NOMO-1 (cell line): ENCODE measurements around the gene FAM111B.
"Not testable (repeated sequence)": the region's sequence is repeated elsewhere in the genome, so short reads cannot be mapped to it uniquely, and the experiment has no call there.

Experiments used
- DNase-seq, 2 experiments: peaks; one replicate each; lab custom pipeline; 2025; ENCODE audit not compliant: unreplicated experiment in 2 of 2; lab: John Stamatoyannopoulos, UW

Gene FAM111B, protein sequence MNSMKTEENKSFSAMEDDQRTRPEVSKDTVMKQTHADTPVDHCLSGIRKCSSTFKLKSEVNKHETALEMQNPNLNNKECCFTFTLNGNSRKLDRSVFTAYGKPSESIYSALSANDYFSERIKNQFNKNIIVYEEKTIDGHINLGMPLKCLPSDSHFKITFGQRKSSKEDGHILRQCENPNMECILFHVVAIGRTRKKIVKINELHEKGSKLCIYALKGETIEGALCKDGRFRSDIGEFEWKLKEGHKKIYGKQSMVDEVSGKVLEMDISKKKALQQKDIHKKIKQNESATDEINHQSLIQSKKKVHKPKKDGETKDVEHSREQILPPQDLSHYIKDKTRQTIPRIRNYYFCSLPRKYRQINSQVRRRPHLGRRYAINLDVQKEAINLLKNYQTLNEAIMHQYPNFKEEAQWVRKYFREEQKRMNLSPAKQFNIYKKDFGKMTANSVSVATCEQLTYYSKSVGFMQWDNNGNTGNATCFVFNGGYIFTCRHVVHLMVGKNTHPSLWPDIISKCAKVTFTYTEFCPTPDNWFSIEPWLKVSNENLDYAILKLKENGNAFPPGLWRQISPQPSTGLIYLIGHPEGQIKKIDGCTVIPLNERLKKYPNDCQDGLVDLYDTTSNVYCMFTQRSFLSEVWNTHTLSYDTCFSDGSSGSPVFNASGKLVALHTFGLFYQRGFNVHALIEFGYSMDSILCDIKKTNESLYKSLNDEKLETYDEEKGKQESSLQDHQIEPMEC

DNA sequence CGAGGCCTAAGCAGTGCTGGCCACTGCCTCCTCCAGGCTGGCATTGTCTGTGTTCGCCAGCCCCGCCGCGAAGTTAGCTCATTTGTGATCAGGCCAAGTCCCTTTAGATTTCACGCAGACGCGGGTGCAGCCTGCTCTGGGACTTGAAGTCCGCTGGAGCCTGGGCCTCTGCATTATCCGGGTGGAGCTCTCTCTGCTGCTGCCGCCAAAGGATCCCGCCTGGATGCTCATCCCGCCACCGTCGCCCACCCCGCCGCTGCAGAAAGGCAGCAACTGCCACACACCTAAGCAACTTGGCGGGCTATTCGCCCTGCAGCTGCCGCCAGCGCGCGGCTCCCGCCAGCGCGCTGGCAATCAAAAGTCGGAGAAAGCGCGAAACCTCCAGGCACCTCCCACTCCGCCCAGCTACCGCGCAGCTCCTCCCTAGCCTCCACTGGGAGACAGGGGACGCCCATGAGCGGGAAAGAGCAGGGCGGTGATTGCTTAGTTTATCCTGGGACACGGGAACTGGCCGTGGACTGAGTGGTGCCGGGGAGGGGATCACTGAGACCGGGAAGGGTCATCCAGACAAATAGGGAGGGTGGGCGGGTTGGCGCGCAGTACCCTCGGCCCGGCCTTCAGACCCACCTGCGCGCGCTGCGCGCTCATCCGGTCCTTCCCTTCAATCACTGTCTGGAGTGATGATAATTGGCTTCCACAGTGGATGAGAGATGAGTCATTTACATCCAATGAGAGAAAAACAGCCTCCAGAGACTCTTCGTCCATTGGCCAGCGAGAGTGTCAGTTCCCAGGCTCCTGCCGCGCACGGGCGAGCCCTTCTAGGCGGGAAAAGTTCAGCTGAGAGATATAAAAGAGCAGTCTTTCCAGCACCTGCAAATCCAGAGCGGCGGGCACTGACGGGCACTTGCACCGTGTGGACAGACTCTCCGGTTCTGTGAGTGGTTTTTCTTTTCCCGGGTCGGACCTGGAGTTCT, at the start of gene FAM111B:
Gene FAM111B, plus strand, starts transcription at position 875 of the 974 bp plus-strand sequence. CDS start 2,389 bp downstream, outside the sequence.
- peak; percentile 78 to 92 for DNase-seq

DNA sequence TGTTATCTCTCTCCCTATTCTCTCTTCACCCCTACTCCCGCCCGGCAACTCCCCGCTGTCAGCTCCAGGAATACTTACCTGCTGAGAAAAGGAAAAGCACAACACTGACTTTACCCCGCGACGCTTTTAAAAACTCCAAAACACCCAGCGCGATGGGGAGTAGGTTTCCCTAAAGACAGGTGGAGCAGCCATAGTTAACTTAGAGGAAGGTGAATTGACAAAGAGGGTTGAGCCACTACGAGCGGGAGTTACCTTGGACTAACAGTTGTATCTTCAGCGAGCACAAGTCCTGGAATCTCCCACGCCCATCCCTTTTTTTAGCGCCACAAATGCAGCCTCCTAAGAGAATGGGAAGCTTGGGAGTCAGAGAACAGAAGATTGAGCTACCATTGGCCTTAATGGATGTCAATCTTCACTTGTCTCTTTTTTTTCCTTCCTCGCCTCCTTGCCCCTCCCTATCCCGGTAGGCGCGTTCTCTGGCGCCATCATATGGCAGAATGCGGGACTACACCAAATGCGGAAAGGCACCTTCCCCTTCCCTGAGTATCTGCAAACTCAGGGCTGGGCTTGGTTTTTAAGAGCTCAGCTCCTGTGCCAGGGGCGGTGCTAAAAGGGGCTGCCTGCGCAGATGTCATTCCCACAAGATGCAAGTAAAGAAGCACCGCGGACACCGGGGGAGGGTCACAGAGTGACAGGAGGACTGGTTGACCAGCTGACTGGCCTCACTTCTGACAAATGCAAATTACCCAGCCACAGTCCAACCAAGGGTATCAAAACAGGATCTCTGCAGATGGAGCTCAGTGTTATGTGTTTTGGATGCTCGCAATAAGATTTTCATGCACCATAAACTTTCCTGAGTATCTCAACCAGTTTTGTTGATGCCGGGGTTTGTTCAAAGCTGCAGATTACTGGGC, 48.7 kb upstream of the FAM111B start:
- peak; percentile 73 to 79 for DNase-seq

DNA sequence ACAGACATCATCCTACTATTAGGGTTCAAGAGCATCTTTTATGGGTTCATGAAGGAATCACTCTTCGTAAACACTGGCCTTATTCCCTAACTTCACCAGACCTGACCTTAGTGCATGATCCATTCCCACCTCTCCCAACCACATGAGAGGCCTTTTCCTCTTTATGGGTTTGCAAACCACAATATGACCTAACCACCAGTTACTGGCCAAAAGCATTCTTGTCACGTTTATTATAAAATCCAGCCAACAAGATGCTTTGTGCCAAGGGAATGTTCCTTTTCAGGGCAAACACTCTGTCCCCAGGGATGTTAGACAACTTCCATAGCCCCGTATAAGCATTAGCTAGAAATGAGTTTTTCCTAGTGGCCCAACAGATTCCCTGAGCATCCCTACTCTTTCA, 46.9 kb upstream of the FAM111B start:
- not testable (repeated sequence) for DNase-seq

DNA sequence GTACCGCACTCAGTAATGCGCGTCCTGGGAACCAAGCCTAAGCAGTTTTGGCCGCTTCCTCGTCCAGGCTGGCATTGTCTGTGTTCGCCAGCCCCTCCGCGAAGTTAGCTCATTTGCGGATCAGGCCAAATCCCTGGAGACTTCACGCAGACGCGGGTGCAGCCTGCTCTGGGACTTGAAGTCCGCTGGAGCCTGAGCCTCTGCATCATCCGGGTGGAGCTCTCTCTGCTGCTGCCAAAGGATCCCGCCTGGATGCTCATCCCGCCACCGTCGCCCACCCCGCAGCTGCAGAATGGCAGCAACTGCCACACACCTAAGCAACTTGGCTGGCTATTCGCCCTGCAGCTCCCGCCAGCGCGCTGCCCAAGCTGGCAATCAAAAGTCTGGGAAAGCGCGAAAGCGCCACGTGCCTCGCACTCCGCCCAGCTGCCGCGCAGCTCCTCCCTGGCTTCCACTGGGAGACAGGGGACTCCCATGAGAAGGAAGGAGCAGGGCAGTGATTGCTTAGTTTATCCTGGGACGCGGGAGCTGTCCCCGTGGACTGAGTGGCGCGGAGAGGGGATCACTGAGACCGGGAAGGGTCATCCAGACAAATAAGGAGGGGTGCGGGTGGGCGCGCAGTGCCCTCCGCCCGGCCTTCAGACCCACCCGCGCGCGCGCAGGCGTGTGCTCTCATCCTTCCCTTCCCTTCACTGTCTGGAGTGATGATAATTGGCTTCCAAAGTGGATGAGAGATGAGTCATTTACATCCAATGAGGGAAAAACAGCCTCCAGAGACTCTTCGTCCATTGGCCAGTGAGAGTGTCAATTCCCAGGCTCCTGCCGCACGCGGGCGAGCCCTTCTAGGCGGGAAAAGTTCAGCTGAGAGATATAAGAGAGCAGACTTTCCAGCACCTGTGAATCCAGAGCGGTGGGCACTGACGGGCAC, 44.2 kb upstream of the FAM111B start:
- no peak for DNase-seq

DNA sequence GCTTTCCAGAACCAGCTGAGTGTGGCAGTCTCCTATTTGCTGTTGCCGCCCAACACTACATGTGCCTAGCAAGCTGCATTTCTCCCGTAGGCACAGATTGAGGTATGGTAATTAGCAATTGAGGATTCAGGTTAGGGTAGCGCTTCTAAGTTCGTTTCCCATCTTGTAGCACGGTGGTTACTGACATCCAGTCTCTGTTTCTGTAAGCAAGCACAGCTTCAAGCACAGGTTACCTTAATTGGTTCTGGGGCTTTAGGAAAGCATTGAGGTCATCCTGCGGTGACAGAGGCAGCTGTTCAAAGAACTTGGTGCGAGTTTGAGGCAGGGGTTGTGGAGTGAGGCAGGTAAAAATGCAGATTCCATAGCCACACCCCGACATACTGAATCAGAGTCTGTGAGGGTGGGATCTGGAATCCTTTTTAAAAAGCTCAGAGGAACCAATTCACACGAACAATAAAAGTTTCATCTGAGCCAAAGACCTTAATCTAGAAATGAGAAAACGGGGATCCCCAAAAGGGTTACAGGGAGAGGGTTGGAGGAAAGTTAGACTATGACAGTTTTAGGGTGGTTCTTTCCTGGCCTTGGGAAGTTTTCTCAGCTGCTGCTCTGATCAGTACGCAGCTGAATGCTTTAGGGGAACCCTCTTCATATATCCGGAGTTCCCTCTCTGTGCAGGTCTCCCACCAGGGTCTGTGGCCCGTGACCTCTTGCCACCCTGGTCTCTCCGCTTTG, 42.9 kb upstream of the FAM111B start:
- DNase-seq = not testable (repeated sequence)

DNA sequence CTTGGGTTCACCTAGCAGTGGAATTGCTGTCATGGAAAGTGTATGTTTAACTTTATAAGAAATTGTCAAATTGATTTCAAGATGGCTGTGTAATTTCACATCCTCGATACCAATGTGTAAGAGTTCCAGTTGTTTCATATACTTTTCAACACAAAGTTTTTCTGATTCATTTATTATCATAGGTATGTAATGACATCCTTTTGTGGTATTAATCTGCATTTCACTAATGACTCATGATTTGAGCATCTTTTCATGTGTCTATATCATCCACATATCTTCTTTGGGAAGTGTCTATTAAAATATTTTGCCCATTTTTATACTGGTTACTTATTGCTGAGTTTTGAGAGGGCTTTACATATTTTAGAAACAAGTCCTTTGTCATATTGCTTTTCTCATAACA, 38.0 kb upstream of the FAM111B start:
- DNase-seq = no peak

DNA sequence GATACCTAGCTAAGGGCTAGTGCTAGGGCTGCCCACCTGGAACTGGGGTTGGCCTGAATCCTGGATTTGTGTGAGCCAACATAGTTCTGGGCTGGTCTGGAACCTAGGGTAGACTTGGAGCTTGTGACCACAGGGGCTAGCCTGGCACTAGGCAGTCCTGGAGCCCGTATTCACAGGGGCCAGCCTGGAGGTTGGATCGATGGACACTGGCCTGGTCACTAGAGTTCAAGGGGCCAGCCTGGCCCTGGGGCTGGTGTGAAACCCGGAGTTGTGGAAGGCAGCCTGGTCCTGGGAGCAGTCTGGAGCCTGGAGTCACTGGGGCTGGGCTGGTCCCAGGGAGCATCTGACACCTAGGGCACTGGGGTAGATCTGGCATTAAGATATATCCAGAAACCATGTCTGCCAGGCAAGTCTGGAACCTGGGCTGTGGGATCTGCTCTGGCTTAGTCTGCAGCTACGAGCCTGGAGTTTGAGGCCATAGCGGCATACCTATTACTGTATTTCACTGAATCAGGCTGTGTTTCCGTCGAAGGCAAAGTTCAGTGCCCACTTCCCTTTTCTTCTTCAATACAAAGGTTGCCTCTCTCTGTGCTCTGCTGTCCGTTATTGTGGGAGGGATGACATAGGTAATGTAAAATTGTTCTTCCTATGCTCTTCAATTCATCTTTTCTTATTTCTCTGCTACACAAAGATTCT, 30.0 kb upstream of the FAM111B start:
- peak; percentile 36 to 87 for DNase-seq

DNA sequence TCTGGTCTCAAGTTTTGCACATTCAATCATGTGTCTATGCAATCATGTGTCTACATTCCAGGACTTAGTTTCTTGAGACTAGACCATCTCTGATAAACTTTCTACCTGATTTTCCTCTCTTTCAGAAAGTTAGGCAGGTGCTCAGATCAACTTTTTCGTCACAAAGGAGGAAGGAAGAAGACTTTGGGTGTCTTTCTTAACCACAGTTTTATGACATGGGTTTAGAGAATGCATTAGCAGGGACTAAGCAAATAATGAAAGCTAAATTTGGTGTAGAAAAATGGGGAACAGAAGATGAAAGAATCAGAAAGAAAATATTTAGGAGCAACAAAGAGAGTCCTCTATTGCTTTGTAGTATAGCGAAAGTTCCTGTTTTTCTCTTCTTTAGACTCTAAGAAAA, 28.6 kb upstream of the FAM111B start:
- DNase-seq = peak; percentile 28 to 59

DNA sequence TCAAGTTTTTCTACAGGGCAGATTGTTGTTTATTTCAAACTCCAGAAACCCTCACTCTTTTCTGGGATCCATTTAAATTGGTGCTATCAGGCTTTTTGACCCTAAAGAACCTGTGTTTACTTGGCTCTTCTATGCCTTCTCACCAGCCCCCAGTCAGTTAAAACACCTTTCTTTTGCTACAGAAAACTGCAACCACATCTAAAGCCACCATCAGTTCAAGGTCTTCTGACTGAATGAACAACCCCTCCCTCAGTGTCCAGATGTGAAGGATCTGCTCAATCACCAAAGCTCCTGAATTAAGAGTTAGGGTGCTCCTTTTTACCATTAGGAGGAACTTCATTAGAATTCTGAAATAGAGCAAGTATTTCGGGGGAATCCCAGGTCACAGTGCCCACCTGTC, 28.0 kb upstream of the FAM111B start:
- DNase-seq = no peak

DNA sequence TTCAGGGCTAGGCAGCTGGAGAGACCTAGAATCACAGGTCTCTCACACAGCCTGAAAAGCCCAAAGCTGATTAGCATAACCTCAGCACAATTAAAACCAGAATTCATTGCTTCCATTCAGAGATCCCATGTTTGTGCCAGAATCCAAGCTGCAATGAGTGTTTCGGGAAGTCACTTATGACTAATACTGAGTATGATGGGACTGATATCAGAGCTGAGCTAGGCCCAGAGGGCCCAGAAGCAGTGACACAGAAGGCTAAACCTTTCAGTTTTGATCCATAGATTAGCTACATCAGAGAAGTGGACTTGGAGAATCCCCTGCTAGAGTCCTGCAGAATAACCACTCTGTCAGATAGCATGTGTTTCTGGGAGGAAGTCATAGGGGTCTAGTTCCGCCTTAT, 26.6 kb upstream of the FAM111B start:
- DNase-seq = not testable (repeated sequence)

DNA sequence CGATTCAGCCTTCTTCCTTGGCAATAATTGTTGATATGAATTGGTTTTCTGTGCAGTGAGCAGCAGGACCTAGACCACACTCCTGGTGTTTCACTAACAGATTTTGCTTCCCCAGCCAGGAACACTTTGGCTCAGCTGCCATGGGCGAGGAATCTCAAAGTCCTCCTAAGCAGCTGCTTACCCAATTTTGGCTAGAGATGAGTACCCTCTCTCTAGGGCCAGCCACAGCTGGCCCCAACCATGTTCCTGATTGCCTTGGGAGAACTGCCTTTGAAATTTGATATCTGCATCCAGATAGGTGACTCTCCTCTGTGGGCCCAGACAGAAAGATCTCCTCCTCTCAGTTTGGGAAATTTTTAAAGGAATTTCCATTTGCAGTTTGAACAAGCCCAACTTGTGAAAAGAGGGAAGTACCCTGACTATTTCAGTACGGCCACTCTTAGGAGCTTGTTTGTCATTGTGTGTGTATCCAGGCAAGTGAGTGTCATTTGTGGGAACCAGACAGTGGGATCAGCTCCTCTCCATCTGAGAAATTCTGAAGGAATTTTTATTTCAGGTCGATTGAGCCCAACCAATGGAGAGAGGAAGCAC, 25.5 kb upstream of the FAM111B start:
- not testable (repeated sequence) for DNase-seq

DNA sequence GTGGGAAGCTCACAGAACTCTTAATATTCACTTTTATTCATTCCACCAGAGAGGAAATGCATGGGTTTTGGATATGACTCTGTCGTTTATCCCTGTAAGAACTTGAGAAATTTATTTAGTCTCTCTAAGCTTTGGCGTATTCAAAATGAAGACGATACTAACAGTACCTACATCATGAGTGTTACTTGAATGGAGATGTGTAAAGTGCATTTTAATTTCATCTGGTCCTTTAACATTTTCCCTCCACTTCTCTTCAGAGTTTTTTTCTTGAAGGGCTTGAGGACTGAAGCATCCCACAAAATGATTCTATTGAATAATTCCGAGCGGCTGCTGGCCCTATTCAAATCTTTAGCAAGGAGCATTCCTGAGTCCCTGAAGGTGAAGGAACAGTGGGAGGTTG, 21.0 kb upstream of the FAM111B start, which contains the start of gene GLYATL1B:
Gene GLYATL1B, plus strand, starts transcription at position 301 of the 400 bp plus-strand sequence. Its CDS starts 0 bp downstream, at position 301.
- not testable (repeated sequence) for DNase-seq

DNA sequence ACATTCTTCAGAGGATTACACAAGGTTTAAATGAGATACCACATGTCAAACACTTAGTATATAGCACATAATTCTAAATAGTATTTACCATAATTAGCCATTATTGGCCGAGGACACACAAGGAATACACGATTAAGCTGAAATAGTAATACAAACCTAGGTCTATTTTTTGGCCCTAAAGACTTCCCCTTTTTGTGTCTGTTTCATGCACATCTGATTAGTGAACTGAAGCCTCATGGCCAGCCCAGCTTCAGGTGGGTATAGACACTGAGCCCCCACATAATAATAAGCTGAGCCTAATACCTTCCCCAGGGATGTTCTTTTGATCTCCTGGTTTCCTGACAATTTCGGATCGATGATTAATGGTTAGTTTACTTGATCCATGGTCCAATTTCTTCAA, 18.9 kb upstream of the FAM111B start:
- no peak for DNase-seq

DNA sequence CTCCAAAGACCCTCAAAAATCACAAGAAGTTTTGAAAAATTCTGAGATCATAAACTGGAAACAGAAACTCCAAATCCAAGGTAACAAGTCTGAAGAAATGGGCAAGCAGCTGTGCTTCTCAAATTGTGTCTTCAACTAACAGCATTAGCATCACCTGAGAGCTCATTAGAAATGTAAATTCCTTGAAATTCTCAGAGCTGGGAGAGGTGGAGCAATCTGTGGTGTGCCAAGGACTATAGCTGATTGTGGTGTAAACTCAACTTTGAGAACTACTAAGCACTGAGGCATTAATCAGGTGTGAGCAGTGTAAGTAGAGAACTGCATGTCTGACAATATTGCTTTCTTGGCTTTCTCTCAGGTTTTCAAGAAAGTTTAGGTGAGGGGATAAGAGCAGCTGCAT, 13.5 kb upstream of the FAM111B start:
- DNase-seq = not testable (repeated sequence)

DNA sequence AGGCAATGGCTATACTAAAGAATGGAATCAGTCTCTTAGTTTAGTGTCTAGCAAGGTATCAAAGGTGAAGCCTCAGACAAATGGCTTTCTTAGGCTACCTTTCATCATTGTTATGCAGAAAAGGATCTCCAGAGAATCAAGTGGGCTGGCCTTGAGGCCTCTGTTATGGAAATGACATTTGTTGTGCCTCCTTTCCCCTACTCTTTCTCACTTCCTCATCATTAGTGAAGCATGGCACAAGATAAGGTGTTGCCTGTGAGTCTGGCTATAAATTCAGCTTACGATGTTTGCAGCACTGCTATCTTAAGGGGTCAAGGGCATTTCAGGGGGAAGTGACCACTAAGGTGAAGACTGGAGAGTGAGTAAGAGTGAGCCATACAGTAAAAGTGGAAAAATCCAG, 11.8 kb upstream of the FAM111B start:
- DNase-seq = peak; percentile 13 to 61

DNA sequence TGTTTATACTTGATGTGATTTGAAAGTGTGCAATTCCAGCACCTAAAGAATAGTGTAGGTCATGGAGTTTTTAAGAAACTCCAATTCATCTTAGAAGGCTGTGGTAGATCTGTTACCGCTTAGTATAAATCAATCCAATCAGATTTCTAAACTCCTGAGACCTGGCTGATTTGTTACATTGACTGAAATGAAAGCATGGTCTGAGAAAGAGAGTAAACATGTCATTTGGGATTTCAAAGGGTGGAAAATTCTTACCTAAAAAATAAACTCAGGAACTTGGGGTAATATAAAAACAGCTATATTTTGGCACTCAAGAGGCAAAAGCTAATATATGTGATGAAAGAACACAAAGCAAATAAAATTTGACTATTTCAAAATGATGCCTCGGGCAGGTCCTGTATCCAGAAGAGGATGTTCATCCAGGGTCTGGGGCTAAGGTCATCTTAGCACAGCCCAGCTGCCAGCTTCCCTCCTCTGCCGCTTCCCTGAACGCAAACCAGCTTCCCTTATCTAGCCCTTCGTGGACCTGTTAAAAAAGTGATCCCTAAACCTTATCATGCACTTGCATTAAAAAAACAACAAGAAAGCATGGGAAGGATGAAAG, 11.0 kb upstream of the FAM111B start:
- DNase-seq = not testable (repeated sequence)
